Activated naive CD8-positive, alpha-beta T cell treated with anti-CD3 and anti-CD28 coated beads, Interleukin-2, amount 50 U/mL, for 24 hours (primary cell): ENCODE data around the gene ADCY9.

Experiments used
- ATAC-seq: fragments of 150-1000 bp; cut with Tn5 transposase; one replicate; pipeline ENCODE4 v1.10.0; 2021
- DNase-seq: peaks from one replicate; pipeline ENCODE4 v3.0.0; 2021
- H3K27ac Mint-ChIP-seq: one replicate; pipeline ENCODE4 v1.8.0; 2021; ENCODE audit warnings: mild to moderate bottlenecking, mixed read lengths
- H3K27me3 Mint-ChIP-seq: one replicate; pipeline ENCODE4 v1.8.0; 2021; ENCODE audit warnings: mixed read lengths
- H3K36me3 Mint-ChIP-seq: one replicate; pipeline ENCODE4 v1.8.0; 2021; ENCODE audit warnings: low read depth, mixed read lengths
- H3K4me1 Mint-ChIP-seq: one replicate; pipeline ENCODE4 v1.8.0; 2021; ENCODE audit warnings: mixed read lengths
- H3K4me3 Mint-ChIP-seq: one replicate; pipeline ENCODE4 v1.8.0; 2021; ENCODE audit warnings: mild to moderate bottlenecking, moderate library complexity, mixed read lengths
- H3K9me3 Mint-ChIP-seq: one replicate; pipeline ENCODE4 v1.8.0; 2021; ENCODE audit warnings: mixed read lengths

ADCY9 gene

DNA sequence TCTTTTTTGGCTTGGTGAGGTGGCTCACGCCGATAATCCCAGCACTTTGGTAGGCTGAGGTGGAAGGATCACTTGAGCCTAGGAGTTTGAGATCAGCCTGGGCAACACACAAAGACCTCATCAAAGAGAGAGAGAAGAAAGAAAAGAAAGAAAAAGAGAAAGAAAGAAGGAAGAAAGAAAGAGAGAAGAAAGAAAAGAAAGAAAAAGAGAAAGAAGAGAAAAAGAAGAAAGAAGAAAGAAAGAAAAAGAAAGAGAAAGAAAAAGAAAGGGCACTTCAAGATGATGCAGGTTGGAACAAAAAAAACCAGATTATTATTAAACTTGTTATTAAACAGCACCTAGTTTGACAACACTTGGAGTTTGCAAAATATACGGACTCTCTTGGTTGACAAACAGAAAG is 21.2 kb upstream of the ADCY9 start:
- Mint-ChIP-seq H3K4me1 (peaks cover 3% of the 10 kb centered on the region), H3K36me3 (no peaks in the 10 kb centered on the region), H3K27ac (no peak overlapping the region), H3K27me3 (peaks cover 14% of the 10 kb centered on the region), H3K9me3 (no peaks in the 10 kb centered on the region), H3K4me3 (no peak overlapping the region)
- ATAC-seq, result no peak
- no peak for DNase-seq

DNA sequence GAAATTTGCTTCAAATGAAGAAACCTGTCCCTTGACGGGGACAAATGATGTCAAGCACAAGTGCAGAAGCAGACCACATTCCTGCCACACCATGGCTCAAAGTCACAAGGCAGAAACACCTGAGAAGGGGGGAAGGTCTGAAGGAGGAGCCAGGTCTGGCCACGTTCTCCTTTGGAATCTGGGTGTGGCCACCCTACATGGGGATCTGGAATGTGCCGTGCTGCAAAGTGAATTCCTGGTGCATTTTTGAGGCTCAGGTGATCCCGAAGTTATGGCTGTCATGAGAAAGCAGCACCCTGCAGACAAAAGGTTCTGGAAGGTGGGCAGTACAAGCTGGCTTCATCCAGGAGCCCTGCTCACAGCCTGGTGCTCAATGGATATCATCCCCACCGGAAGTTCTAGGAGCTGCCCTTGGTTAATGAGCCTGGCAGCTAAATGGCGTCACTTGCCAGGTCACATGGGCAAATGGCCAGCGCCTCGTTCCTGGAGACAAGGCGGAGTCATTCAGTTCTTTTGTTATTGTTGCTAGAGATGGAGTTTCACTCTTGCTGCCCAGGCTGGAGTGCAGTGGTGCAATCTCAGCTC is 20.1 kb upstream of the ADCY9 start:
- Mint-ChIP-seq H3K4me1 (no peaks in the 10 kb centered on the region), H3K27ac (no peak overlapping the region), H3K9me3 (no peaks in the 10 kb centered on the region), H3K27me3 (peaks cover 15% of the 10 kb centered on the region), H3K4me3 (no peak overlapping the region), H3K36me3 (no peaks in the 10 kb centered on the region)
- DNase-seq (no peak), ATAC-seq (no peak)

DNA sequence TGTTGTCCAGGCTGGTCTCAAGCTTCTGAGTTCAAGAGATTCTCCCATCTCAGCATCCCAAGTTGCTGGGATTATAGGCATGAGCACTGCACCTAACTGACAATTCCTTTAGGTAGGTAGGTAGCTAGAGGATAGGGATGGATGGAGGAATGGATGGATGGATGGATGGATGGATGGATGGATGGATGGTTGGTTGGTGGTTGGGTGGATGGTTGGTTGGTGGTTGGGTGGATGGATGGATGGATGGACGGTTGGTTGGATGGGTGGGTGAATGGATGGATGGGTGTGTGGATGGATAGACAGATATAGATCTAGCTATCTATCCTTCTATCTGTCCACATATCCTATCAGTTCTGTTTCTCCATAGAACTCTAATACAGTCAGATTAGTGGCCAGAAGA is 19.3 kb upstream of the ADCY9 start:
- no peak overlapping the region for H3K27ac Mint-ChIP-seq
- no peak overlapping the region for H3K4me3 Mint-ChIP-seq
- no peaks in the 10 kb centered on the region for H3K9me3 Mint-ChIP-seq

DNA sequence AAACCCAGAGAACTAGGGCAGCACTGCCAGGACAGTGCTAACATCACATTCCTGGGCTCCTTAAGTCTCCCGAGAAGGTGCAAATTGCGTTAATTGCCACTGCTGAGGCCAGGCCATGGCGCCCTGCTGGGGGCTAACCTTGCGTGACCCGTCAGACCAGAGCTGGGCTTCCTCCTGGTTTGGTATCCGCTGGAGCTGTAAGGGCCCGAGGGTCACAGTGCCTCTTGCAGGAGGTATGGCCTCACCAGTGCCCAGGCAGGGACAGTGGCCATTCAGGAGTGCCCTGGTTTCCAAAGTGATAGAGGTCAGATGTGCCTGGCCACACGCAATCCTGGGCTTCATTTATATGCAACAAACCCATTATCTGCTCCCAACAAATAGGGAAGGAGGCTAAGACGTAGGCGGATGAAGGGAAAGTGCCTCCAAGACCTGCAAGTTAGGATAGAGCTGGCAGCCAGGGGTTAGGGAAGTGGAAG is 17.7 kb upstream of the ADCY9 start:
- Mint-ChIP-seq H3K9me3 (no peaks in the 10 kb centered on the region), H3K4me3 (no peak overlapping the region), H3K27me3 (peaks cover 20% of the 10 kb centered on the region), H3K4me1 (no peaks in the 10 kb centered on the region), H3K27ac (no peak overlapping the region), H3K36me3 (no peaks in the 10 kb centered on the region)
- DNase-seq (no peak), ATAC-seq (no peak)

More for the DNA sequence above, 19.3 kb upstream of the ADCY9 start:
- peaks cover 16% of the 10 kb centered on the region for H3K27me3 Mint-ChIP-seq
- no peaks in the 10 kb centered on the region for H3K36me3 Mint-ChIP-seq
- ATAC-seq (no peak), DNase-seq (no peak)
- H3K4me1 Mint-ChIP-seq, result no peaks in the 10 kb centered on the region

DNA sequence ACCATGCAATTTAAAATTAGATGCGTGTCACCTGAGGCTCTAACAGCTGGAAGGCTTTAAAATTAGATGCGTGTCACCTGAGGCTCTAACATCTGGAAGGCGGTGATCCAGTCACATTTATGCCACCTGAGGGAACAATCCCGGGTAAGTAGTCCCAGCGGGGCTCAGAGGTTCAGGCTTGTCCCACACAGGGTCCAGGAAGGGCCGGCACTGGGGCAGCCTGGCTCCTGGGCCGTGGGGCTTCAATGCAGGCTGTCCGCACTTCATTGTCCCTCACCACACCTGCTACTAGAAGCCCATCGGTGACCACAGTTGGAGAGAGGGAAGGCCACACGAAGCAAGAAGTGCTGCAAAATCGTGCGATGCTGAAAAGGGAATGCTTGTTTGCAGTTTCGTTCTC is 15.4 kb upstream of the ADCY9 start:
- DNase-seq (no peak), ATAC-seq (no peak)
- no peaks in the 10 kb centered on the region for H3K4me1 Mint-ChIP-seq
- no peak overlapping the region for H3K4me3 Mint-ChIP-seq
- H3K36me3 Mint-ChIP-seq, result no peaks in the 10 kb centered on the region
- H3K9me3 Mint-ChIP-seq, result no peaks in the 10 kb centered on the region
- H3K27me3 Mint-ChIP-seq, result peaks cover 17% of the 10 kb centered on the region
- no peak overlapping the region for H3K27ac Mint-ChIP-seq

DNA sequence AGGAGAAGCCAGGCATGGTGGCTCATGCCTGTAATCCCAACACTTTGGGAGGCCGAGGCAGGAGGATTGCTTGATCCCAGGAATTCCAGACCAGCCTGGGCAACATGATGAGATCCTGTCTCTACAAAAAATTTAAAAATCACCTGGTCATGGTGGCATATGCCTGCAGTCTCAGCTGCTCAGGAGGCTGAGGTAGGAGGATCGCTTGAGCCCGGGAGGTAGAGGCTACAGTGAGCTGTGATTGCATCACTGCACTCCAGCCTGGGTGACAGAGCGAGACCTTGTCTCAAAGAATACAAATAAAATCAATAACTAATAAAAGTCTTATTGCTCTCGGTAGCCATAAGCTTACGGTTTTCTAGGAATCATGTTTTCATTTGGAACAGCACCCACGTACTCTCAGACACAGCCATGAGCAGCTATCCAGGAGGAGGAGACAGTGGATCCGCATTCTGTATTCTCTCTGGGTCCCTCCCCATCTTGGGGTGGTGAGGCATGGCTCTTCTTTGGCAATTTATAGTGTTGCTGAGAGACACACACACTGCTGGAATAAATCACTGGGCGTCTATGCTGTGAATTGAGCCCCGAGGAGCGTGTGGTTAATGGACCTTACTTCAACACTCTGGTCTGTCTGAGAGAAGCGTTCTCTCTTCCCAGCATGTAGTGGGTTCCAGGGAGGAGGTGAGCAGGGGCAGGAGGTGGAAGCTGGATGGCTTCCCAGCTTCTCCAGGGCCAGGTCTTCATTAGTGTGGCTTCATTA is 8.5 kb upstream of the ADCY9 start:
- no peak overlapping the region for H3K4me3 Mint-ChIP-seq

DNA sequence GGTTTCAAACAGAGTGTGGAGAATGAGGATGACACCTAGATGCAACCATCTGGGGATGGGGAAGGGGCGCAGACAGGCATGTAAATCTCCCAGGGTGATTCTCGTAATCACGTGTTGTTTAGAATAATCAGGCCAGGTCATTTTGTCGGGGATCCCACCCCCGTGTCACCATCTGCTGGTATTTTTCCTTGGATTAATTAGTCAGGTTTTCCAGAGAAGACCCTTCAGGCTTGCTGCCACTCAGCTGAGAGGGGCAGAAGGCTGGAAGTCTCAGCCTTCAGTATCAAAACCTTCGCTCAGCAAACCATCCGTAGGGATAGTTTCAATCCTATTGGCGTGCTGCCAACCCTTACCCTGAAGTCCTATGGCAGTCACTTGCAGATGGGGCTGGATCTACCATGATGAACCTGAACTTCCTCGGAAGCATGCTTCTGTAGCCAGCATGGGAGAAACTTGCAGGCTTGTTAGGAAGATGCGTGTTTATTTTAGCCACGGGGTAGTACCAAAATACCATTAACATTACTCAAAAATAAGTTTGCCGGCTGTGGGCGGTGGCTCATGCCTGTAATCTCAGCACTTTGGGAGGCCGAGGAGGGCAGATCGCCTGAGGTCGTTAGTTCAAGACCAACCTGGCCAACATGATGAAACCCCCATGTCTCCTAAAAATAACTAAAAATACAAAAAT is 7.5 kb upstream of the ADCY9 start:
- no peaks in the 10 kb centered on the region for H3K4me1 Mint-ChIP-seq

More for the DNA sequence above, 8.5 kb upstream of the ADCY9 start:
- H3K27me3 Mint-ChIP-seq, result peaks cover 13% of the 10 kb centered on the region
- no peaks in the 10 kb centered on the region for H3K36me3 Mint-ChIP-seq
- H3K4me1 Mint-ChIP-seq, result no peaks in the 10 kb centered on the region
- no peak overlapping the region for H3K27ac Mint-ChIP-seq
- no peaks in the 10 kb centered on the region for H3K9me3 Mint-ChIP-seq
- no peak for ATAC-seq
- DNase-seq, result no peak

DNA sequence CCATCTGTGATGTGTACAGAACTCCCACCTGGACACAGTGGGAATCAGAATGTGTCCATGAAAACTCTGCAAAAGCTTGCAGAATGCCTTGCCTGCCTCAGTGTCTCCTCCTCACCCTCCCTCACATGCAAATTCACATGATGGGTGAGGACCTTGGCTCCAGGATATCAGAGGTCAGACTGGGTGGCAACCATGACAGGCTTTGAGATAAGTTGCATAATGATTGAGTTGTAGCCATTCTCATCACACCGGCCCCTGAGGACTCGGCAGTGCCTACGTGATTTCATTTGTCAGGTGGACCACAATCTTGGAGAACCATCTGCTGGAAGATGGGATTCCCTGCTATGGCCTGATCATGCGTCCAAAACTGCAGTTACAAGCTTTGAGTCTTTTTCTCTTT is 3.9 kb upstream of the ADCY9 start:
- Mint-ChIP-seq H3K27ac (no peak overlapping the region), H3K36me3 (no peaks in the 10 kb centered on the region), H3K4me1 (peaks cover 6% of the 10 kb centered on the region), H3K27me3 (peaks cover 23% of the 10 kb centered on the region), H3K9me3 (no peaks in the 10 kb centered on the region), H3K4me3 (no peak overlapping the region)
- ATAC-seq, result no peak
- no peak for DNase-seq

More for the DNA sequence above, 7.5 kb upstream of the ADCY9 start:
- no peak for ATAC-seq
- Mint-ChIP-seq H3K9me3 (no peaks in the 10 kb centered on the region), H3K4me3 (no peak overlapping the region), H3K36me3 (no peaks in the 10 kb centered on the region), H3K27ac (no peak overlapping the region), H3K27me3 (peaks cover 12% of the 10 kb centered on the region)
- DNase-seq, result no peak

DNA sequence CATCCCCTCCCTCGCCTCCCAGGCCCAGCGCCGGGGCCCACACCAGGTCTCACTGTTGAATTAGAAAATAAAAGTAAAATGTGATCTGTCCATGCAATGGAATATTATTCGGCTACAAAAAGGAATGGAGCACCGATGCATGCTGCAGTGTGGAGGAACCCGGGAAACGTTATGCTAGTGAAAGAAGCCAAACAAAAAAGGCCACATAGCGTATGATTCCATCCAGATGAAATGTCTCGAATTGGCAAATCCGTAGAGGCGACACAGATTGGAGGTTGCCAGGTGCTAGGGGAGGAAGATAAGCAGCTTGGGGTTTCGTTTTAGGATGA is 972 bp upstream of the ADCY9 start:
- DNase-seq, result no peak
- H3K36me3 Mint-ChIP-seq, result peaks cover 3% of the 10 kb centered on the region
- H3K9me3 Mint-ChIP-seq, result no peaks in the 10 kb centered on the region
- no peak for ATAC-seq
- peaks cover 32% of the 10 kb centered on the region for H3K4me1 Mint-ChIP-seq
- peak overlapping the region; percentile 82 for H3K4me3 Mint-ChIP-seq
- H3K27me3 Mint-ChIP-seq, result peaks cover 14% of the 10 kb centered on the region
- peak overlapping the region; percentile 68 for H3K27ac Mint-ChIP-seq

DNA sequence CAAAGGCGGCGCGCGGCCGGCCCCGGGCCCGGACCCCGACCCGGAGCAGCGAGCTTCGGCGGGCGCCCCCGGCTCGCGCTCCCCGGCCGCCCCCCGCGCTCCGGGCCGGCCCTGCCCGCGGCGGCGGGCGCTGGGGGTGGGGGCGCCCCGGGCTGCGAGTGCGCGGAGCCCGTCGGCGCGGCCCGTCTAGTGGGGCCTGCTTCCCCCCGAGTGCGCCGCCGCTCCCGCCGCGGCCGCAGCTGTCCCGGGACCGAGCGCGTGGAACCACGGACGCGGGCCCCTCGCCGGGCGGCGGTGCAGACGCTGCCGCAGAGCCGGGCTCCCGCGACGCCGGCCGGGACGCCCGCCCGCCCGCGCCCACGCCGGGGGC is 308 bp downstream of the ADCY9 start:
- peaks cover 37% of the 10 kb centered on the region for H3K4me1 Mint-ChIP-seq
- ATAC-seq (peak; percentile 26), DNase-seq (no peak)
- peak overlapping the region; percentile 65 for H3K4me3 Mint-ChIP-seq
- peaks cover 3% of the 10 kb centered on the region for H3K36me3 Mint-ChIP-seq
- H3K27me3 Mint-ChIP-seq, result peaks cover 14% of the 10 kb centered on the region
- H3K9me3 Mint-ChIP-seq, result no peaks in the 10 kb centered on the region
- H3K27ac Mint-ChIP-seq, result no peak overlapping the region

DNA sequence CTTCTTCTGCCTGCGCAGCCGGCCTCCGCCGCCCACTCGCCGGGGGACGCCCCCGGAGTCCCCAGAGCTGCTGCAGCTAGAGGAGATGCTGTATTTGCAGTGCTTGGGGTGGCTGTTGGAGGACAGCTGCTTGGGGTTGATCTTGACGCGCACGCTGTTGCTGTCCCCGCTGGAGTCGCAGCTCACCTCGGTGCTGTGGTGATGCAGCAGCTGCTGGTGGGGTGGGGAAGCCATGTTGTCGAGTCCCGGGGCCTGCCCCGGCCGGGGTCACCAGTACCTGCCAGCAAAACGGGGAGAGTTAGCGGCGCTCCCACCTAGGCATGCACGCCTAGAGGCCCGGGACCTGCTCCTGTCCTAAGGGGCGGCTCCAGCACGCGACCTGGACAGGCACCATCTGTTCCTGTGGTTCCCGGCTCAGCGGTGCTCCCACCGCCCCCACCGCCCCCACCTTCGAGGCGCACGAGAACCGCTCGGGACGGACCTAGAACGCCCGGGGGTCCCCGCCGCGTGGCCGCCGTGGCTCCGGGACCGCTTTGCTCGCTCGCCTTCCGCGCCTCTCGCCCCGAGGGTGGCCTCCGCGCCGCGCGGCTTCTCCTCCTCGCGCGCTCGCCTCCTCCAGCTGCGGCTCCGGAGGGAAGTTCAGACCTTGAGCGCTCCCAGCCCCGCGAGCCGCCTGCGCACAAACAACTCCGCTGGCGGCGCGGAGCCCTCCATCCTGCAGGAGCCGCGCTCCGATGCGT is 863 bp downstream of the ADCY9 start:
- Mint-ChIP-seq H3K27me3 (peaks cover 14% of the 10 kb centered on the region), H3K9me3 (no peaks in the 10 kb centered on the region), H3K4me1 (peaks cover 37% of the 10 kb centered on the region), H3K27ac (no peak overlapping the region), H3K4me3 (peak overlapping the region; percentile 65), H3K36me3 (peaks cover 3% of the 10 kb centered on the region)
- DNase-seq (peak; percentile 58), ATAC-seq (peak; percentile 44)

DNA sequence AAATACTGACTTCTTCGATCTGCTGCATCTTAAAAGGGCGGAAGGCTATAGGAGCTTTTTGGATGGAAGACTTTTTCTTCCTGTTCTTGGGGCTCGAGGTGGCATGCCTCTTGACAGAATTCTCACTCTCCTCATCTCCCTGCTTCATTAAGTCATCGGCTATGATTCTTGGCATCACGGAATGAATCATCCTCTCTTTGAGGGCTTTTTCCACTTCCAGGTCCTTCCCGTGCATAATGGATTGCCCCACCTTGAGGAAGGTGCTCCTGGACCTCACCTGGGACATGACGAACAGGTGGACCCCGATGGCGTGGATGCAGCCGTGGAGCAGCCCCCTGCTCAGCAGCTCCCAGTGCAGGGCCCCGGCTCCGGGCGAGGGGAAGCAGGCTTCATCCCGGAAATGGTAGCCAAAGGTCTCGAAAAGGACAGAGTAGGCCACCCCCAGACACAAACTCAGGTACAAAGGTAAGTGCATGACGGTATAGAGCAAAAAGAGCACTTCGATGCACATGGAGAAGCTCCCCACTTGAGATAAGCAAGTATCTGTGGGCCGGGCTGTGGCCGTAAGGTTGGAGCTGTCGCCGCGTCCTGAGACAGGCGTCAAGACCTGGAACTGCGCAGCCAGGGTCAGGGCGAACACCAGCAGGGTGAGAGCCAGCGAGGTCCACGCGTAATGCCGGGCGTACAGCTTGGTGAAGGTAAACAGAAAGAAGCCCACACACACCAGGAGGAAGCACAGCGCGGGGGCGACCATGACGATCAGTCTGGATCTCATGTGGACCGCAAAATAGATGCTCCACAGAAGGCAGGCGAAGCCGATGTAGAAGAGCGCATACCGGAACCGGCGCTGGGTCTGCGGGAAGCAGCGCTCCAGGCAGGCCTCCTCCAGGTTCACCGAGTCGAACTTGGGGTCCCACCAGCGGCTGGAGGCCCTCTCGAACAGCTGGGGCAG is 1.7 kb downstream of the ADCY9 start:
- peaks cover 3% of the 10 kb centered on the region for H3K36me3 Mint-ChIP-seq
- DNase-seq, result no peak
- no peak for ATAC-seq
- peaks cover 14% of the 10 kb centered on the region for H3K27me3 Mint-ChIP-seq
- no peaks in the 10 kb centered on the region for H3K9me3 Mint-ChIP-seq
- no peak overlapping the region for H3K27ac Mint-ChIP-seq
- peak overlapping the region; percentile 65 for H3K4me3 Mint-ChIP-seq
- peaks cover 39% of the 10 kb centered on the region for H3K4me1 Mint-ChIP-seq

DNA sequence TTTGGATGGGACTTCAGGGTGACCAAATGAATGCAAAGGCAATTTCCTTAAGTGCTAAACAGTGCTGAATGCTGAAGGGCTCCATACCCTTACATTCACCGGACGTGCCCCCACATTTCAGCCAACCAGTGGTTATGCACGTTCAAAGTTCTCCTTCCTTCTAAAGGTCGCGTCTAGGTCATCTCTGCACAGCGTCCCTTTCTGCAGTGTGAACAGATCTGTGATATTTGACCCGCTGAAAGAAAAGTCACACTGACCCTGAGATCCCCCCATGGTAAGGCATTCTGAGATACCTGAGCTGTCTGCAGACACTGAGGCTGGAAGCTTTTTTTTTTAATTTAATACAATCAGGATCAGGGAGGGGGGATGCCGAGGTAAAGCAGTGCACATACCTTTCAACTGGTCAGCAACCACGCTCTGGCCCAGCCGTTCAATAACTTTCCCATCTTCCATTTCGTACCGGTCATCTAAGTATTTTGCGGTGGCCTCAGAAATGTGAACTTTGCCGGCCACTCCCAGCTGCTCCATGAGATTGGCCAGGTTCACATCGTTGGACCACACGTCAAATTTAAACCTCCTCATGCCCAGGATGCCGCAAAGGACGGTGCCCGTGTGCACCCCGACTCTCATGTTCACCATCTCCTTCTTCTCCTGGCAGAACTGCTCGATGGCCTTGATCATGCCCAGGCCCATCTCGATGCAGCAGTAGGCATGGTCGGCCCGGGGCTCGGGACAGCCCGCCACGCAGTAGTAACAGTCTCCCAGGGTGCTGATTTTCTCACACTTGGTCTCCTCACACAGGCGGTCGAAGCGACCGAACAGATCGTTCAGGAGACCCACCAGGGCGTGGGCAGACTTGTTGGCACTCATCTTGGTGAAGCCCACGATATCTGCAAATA is 2.6 kb downstream of the ADCY9 start:
- Mint-ChIP-seq H3K36me3 (peaks cover 3% of the 10 kb centered on the region), H3K4me1 (peaks cover 39% of the 10 kb centered on the region), H3K9me3 (no peaks in the 10 kb centered on the region), H3K4me3 (peak overlapping the region; percentile 65), H3K27ac (no peak overlapping the region), H3K27me3 (peaks cover 12% of the 10 kb centered on the region)
- DNase-seq (no peak), ATAC-seq (no peak)
